Left kidney (tissue), 2 donors: ENCODE data around the gene LAMC2. TPM values are rescaled to one million over a fixed set of nuclear protein-coding genes. Genes with fewer than 3 reads are reported as not detected.
"Not testable (repeated sequence)": the region's sequence is repeated elsewhere in the genome, so short reads cannot be mapped to it uniquely, and the experiment has no call there.

Experiments used
- DNase-seq: peaks from one replicate; pipeline ENCODE4 v3.0.0-alpha.2; 2013
- polyA plus RNA-seq: library from polyadenylated mRNA; unstranded; fragments of 120-200 nt; gene quantifications from one replicate; pipeline ENCODE4 v1.2.1, GENCODE V29; 2013; ENCODE audit not compliant: insufficient read length

LAMC2 gene
- polyA plus RNA-seq, 1 donor = 7.1 TPM

- no peak for DNase-seq
Observed at GRCh38 chr1:183238071-183238470, 52.0 kb downstream of the LAMC2 start.

GRCh38 chr1:183239220-183239742 is 53.2 kb downstream of the LAMC2 start:
- DNase-seq = no peak

- no peak for DNase-seq
Observed at GRCh38 chr1:183239793-183240525, 53.9 kb downstream of the LAMC2 start.

- DNase-seq = no peak
Observed at GRCh38 chr1:183240526-183240825, 54.4 kb downstream of the LAMC2 start.

- DNase-seq = not testable (repeated sequence)
Observed at GRCh38 chr1:183240853-183241252, 54.8 kb downstream of the LAMC2 start.

GRCh38 chr1:183241471-183241870 is 55.4 kb downstream of the LAMC2 start:
- no peak for DNase-seq

- DNase-seq = no peak
Observed at GRCh38 chr1:183242556-183242955, 56.5 kb downstream of the LAMC2 start.

- DNase-seq = no peak
Observed at GRCh38 chr1:183243161-183244050, 57.3 kb downstream of the LAMC2 start.

- DNase-seq = no peak
Observed at GRCh38 chr1:183244466-183244865, 58.4 kb downstream of the LAMC2 start.

GRCh38 chr1:183245357-183245756 is 59.3 kb downstream of the LAMC2 start:
- no peak for DNase-seq

GRCh38 chr1:183246436-183246835 is 60.4 kb downstream of the LAMC2 start:
- no peak for DNase-seq

GRCh38 chr1:183247066-183247465 is 61.0 kb downstream of the LAMC2 start:
- no peak for DNase-seq

- no peak for DNase-seq
Observed at GRCh38 chr1:183247484-183247883, 61.4 kb downstream of the LAMC2 start.

- no peak for DNase-seq
Observed at GRCh38 chr1:183247931-183248330, 61.9 kb downstream of the LAMC2 start.

GRCh38 chr1:183248989-183249691 is 63.1 kb downstream of the LAMC2 start:
- DNase-seq = no peak

GRCh38 chr1:183249941-183250452 is 63.9 kb downstream of the LAMC2 start:
- DNase-seq = no peak

GRCh38 chr1:183251101-183251958 is 65.3 kb downstream of the LAMC2 start:
- no peak for DNase-seq

- DNase-seq = no peak
Observed at GRCh38 chr1:183251959-183252450, 65.9 kb downstream of the LAMC2 start.

GRCh38 chr1:183255073-183255472 is 69.0 kb downstream of the LAMC2 start:
- no peak for DNase-seq

GRCh38 chr1:183259924-183260323 is 73.9 kb downstream of the LAMC2 start:
- DNase-seq = no peak

- DNase-seq = no peak
Observed at GRCh38 chr1:183262628-183263200, 76.7 kb downstream of the LAMC2 start.
